IPS-18c (cell line): ENCODE results near the gene XPR1.

Experiments
- H3K4me3 ChIP-seq: 2 replicates; pipeline ENCODE4 v1.7.0; 2013; ENCODE audit warnings: low read depth, mild to moderate bottlenecking, low read length, moderate library complexity; ENCODE audit not compliant: insufficient read depth
- H3K9me3 ChIP-seq: one replicate; pipeline ENCODE4 v1.6.1; 2013; ENCODE audit warnings: mild to moderate bottlenecking, low read length, moderate library complexity; ENCODE audit not compliant: control insufficient read depth, insufficient read depth

The XPR1 gene

GRCh38 chr1:180902541-180902940 lies 270.7 kb downstream of the XPR1 start:
- Histone ChIP-seq H3K9me3 (no peaks in the 10 kb centered on the region), H3K4me3 (no peak overlapping the region)

- Histone ChIP-seq H3K9me3 (no peaks in the 10 kb centered on the region), H3K4me3 (no peak overlapping the region)
Observed at GRCh38 chr1:180905927-180906326, 274.1 kb downstream of the XPR1 start.

- Histone ChIP-seq H3K4me3 (no peak overlapping the region), H3K9me3 (no peaks in the 10 kb centered on the region)
Observed at GRCh38 chr1:180906511-180906910, 274.7 kb downstream of the XPR1 start.

GRCh38 chr1:180907313-180908055 lies 275.7 kb downstream of the XPR1 start:
- no peaks in the 10 kb centered on the region for H3K9me3 ChIP-seq
- no peak overlapping the region for H3K4me3 ChIP-seq

- peaks cover 4% of the 10 kb centered on the region for H3K9me3 ChIP-seq
- H3K4me3 ChIP-seq, result no peak overlapping the region
Observed at GRCh38 chr1:180908074-180908765, 276.4 kb downstream of the XPR1 start.

- Histone ChIP-seq H3K4me3 (no peak overlapping the region; the same call in 1 of the 2 replicates), H3K9me3 (peaks cover 4% of the 10 kb centered on the region)
Observed at GRCh38 chr1:180909005-180909414, 277.2 kb downstream of the XPR1 start.

GRCh38 chr1:180909462-180909976 lies 277.7 kb downstream of the XPR1 start:
- H3K9me3 ChIP-seq, result peaks cover 4% of the 10 kb centered on the region
- no peak overlapping the region for H3K4me3 ChIP-seq

- Histone ChIP-seq H3K4me3 (peak overlapping the region; percentile 67), H3K9me3 (peaks cover 4% of the 10 kb centered on the region)
Observed at GRCh38 chr1:180911640-180912191, 279.9 kb downstream of the XPR1 start.

- H3K4me3 ChIP-seq, result peak overlapping the region; percentile 67
- H3K9me3 ChIP-seq, result peaks cover 4% of the 10 kb centered on the region
Observed at GRCh38 chr1:180912211-180912800, 280.5 kb downstream of the XPR1 start.

GRCh38 chr1:180912801-180913565 lies 281.2 kb downstream of the XPR1 start, which contains the start of gene KIAA1614:
Gene KIAA1614, plus strand, starts transcription at chr1:180912897. Its CDS starts 347 bp downstream, at chr1:180913244.
- peaks cover 4% of the 10 kb centered on the region for H3K9me3 ChIP-seq
- H3K4me3 ChIP-seq, result peak within 1 kb of the TSS; percentile 67

- no peak overlapping the region for H3K4me3 ChIP-seq
- peaks cover 4% of the 10 kb centered on the region for H3K9me3 ChIP-seq
Observed at GRCh38 chr1:180915426-180915965, 283.7 kb downstream of the XPR1 start.

- Histone ChIP-seq H3K4me3 (no peak overlapping the region), H3K9me3 (peaks cover 4% of the 10 kb centered on the region)
Observed at GRCh38 chr1:180916012-180916770, 284.4 kb downstream of the XPR1 start.

- H3K9me3 ChIP-seq, result peaks cover 4% of the 10 kb centered on the region
Observed at GRCh38 chr1:180916771-180917170, 284.9 kb downstream of the XPR1 start.

GRCh38 chr1:180917306-180918065 lies 285.7 kb downstream of the XPR1 start:
- Histone ChIP-seq H3K4me3 (no peak overlapping the region), H3K9me3 (peaks cover 4% of the 10 kb centered on the region)

More at GRCh38 chr1:180916771-180917170, 284.9 kb downstream of the XPR1 start:
- no peak overlapping the region for H3K4me3 ChIP-seq

- no peak overlapping the region for H3K4me3 ChIP-seq
Observed at GRCh38 chr1:180918519-180918918, 286.7 kb downstream of the XPR1 start.

More at GRCh38 chr1:180918519-180918918, 286.7 kb downstream of the XPR1 start:
- no peaks in the 10 kb centered on the region for H3K9me3 ChIP-seq
